Measurements from ENCODE around the gene LOX.

- TF ChIP-seq CTCF (IDR thresholded peaks at IDR 0.05; ENCODE audit: insufficient read depth, low read depth, low read length) (no peak), EZH2 (IDR thresholded peaks at IDR 0.05; ENCODE audit: insufficient read depth, low read length) (no peak)
Measured at GRCh38 chr5:122111460-122111859, 33.4 kb upstream of the LOX start.

All from astrocyte (in vitro differentiated cells and primary cell).